ENCODE measurements around the gene ETFA. TPM values are rescaled to one million over a fixed set of nuclear protein-coding genes. Genes with fewer than 3 reads are reported as not detected.
"Not testable (repeated sequence)": the region's sequence is repeated elsewhere in the genome, so short reads cannot be mapped to it uniquely, and the experiment has no call there.

The ETFA gene
- polyA plus RNA-seq, 3 donors: 167 to 177 (median 173) TPM

GRCh38 chr15:76327191-76328105 is 16.2 kb upstream of the ETFA start:
- no peak for DNase-seq (ENCODE audit: low read depth in 3 of 3, low spot score in 2 of 3)

GRCh38 chr15:76325704-76326103 is 14.4 kb upstream of the ETFA start:
- DNase-seq (ENCODE audit: low read depth in 3 of 3, low spot score in 2 of 3): no peak

DNA sequence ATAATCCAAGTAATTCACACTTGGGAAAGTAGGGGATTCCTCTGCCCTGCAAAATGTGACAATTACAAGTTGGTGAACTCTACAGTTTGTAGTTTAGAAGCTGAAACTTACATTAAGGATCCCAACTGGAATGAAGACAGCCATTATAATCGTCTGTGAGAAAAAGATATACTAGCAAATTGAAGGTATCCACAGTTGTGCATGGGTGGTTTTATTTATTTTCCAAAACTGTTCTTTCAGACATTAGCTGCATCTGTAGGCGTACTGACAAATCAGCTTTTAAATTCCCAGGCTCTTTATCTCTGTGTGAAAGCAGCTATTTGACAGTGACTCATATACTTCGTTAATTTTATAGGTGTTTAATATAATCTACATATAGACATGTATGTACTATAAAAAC is 12.8 kb upstream of the ETFA start:
- no peak for DNase-seq (ENCODE audit: low read depth in 3 of 3, low spot score in 2 of 3)

DNA sequence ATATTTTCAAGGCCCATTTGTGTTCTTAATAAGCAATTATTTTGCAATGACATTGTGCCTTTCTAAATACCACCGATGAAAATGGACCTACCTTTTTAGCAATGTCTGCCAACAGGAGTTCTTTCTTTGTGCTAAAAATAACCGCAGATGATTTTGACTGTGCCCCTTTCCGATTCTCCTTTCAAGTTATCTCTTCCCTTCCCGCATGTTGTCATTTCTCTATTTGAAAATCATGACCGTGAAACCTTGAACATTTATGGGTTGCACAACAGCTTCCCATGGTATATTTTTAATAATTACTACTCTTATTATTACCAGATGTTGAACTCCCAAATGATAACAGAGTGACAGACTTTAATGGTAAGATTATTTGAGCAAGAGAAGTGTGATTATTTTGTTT is 10.3 kb upstream of the ETFA start:
- DNase-seq (ENCODE audit: low read depth in 3 of 3, low spot score in 2 of 3): no peak

DNA sequence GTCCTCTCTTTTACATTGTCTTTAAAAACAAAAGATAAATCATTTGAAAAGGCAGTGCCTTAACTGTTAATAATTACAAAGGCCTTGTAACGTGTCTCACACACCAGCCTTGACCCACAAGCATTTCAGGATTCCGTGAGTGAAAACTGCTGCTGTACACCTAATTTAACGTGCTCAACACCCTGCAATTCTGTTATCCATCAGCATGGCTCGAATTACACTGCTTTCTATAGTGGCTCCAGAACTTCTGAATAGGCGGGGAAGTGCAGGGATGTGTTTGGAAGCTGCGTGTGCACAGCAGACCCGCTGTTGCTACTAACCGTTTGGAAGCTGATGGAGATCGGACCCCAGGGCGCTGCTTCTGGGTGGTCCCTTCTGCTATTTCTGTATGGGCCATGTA is 9.9 kb upstream of the ETFA start:
- no peak for DNase-seq (ENCODE audit: low read depth in 3 of 3, low spot score in 2 of 3)

DNA sequence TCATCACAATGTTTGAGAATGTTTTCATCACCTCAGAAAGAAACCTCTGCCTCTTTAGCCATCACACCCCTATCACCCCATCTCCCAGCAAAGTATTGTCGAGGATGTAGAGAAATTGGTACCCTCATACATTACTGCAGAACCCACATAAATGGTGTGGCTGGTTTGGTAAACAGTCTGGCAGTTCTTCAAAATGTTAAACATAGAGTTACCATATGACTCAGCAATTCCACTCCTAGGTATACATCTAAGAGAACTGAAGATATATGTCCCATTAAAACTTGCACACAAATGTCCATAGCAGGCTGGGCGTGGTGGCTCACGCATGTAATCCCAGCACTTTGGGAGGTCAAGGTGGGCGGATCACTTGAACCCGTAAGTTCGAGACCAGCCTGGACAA is 8.7 kb upstream of the ETFA start:
- DNase-seq (ENCODE audit: low read depth in 3 of 3, low spot score in 2 of 3): no peak

GRCh38 chr15:76313731-76314130 is 2.5 kb upstream of the ETFA start:
- DNase-seq (ENCODE audit: low read depth in 3 of 3, low spot score in 2 of 3): no peak

DNA sequence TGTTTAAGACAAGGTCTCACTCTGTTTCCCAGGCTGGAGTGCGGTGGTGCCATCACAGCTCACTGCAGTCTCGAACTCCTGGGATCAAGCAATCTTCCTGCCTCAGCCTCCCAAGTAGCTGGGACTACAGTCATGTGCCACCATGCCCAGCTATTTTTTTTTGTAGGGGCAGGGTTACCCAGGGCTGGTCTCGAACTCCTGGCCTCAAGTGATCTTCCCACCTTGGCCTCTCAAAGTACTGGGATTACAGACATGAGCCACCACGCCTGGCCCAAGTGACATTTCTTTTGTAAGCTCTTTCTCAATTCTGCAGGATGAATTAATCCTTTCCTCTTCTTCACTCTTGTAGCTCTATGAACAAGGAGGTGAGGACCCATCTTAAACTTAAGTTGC is 1.9 kb upstream of the ETFA start:
- DNase-seq (ENCODE audit: low read depth in 3 of 3, low spot score in 2 of 3): not testable (repeated sequence)

GRCh38 chr15:76312540-76313174 is 1.4 kb upstream of the ETFA start:
- DNase-seq (ENCODE audit: low read depth in 3 of 3, low spot score in 2 of 3): no peak

DNA sequence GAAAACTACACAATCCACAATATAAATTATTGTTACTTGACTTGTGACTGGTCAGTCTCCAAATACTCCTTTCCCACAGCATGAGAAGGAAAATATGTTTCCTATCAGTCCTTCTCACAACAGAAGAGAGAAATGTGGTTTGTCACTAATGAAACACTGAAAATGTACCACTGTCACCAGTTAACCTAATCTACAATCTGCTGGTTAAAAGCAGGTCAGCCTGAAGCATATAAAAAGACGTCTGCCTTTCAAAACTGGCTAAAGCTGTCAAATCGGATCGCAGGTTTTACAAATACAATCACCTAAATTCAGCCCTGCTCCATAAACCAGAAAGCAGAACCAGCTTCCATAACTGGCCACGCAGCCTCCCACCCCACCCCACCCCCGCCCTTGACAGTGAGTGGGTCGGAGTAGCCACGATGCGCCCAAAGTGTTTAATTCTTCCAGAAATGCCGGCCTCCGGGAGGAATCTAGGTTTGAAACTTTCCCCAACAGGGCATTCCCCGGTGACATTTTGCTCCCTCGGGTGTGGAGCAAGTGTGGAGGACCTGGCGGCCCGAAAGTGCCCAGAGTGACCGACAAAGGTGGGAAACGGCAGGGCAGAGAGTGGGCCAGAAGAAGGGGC is 682 bp downstream of the ETFA start:
- DNase-seq (ENCODE audit: low read depth in 3 of 3, low spot score in 2 of 3): peak; percentile 13 to 35 (median 20)

DNA sequence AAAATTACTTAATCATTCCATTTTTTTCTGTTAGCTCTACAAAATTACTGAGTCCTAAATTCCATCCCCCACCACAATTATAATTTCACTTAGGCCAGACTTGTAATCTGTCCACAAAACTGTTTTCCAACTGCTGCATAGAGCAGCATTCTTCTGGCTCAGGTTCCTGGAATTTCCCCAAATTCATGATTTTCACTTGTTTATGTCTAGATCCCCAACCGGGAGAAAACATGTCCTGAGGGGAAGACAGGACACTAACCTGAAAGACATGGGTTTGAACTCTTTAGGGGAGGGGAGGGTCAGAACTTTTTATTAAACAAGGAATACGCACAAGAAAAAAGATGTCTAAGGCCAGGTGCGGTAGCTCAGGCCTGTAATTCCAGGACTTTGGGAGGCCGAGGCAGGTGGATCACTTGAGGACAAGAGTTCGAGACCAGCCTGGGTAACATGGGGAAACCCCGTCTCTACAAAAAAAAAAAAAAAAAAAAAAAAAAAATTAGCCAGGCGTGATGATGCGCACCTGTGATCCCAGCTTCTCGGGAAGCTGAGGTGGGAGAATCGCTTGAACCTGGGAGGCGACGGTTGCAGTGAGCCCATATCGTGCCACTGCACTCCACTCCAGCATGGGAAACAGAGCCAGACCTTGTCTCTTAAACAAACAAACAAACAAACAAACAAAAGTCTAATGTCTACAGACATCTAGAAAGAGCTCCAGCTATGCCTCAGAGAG is 1.5 kb downstream of the ETFA start:
- no peak for DNase-seq (ENCODE audit: low read depth in 3 of 3, low spot score in 2 of 3)

DNA sequence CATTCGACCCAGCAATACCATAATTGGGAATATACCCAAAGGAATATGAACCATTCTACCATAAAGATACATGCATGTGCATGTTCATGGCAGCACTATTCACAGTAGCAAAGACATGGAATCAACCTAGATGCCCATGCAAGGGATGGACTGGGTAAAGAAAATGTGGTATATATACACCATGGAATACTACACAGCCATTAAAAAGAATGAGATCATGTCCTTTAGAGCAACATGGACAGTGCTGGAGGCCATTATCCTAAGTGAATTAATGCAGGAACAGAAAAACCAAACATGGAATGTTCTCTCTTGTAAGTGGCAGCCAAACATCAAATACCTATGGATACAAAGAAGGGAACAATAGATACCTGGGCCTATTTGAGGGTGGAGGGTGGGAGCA is 7.4 kb downstream of the ETFA start:
- DNase-seq (ENCODE audit: low read depth in 3 of 3, low spot score in 2 of 3): no peak

DNA sequence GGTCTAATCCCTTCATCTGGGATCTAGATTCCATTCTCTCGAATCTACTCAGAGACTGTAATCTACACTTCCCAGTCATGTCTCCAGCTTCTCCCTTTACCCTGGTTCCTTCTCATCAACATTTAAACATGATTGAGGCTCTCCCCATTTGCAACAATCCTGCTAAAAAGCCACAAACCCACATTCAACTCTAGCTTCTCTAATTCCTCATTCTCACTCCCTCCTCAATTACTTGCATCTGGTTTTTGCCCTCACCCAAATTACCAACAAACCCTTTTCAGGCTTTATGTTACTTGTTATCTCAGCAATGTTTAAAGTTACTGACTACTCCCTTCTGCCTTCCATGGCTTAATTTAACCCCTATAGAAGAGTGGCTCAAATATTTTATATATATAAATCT is 11.5 kb downstream of the ETFA start:
- no peak for DNase-seq (ENCODE audit: low read depth in 3 of 3, low spot score in 2 of 3)

- DNase-seq (ENCODE audit: low read depth in 3 of 3, low spot score in 2 of 3): no peak
Measured at GRCh38 chr15:76298986-76299385, 12.3 kb downstream of the ETFA start.

DNA sequence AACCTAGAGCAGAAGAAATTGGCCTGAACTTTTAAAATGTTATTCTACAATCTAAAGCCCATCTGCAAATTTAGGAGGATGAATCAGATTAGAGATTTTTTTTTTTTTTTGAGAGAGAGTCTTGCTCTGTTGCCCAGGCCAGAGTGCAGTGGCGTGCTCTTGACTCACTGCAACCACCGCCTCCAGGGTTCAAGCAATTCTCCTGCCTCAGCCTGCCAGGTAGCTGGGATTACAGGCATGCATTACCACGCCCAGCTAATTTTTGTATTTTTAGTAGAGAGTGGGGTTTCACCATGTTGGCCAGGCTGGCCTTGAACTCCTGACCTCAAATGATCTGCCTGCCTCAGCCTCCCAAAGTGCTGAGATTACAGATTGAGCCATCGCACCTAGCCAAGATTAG is 13.3 kb downstream of the ETFA start:
- DNase-seq (ENCODE audit: low read depth in 3 of 3, low spot score in 2 of 3): not testable (repeated sequence)

- DNase-seq (ENCODE audit: low read depth in 3 of 3, low spot score in 2 of 3): no peak
Measured at GRCh38 chr15:76296849-76297248, 14.4 kb downstream of the ETFA start.

DNA sequence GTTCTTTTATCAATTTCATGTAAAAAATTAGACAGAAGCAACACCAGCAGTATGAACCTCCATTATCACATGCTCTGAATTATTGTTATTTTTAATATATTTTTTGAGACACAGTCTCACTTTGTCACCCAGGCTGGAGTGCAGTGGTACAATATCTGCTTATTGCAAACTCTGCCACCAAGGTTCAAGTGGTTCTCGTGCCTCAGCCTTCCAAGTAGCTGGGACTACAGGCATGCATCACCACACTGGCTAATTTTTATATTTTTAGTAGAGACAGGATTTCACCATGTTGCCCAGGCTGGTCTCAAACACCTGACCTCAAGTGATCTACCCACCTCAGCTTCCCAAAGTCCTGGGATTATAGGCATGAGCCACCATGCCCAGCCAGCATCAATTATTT is 16.8 kb downstream of the ETFA start:
- not testable (repeated sequence) for DNase-seq (ENCODE audit: low read depth in 3 of 3, low spot score in 2 of 3)

GRCh38 chr15:76293361-76293760 is 17.9 kb downstream of the ETFA start:
- DNase-seq (ENCODE audit: low read depth in 3 of 3, low spot score in 2 of 3): no peak

- DNase-seq (ENCODE audit: low read depth in 3 of 3, low spot score in 2 of 3): no peak
Measured at GRCh38 chr15:76289582-76289981, 21.7 kb downstream of the ETFA start.

DNA sequence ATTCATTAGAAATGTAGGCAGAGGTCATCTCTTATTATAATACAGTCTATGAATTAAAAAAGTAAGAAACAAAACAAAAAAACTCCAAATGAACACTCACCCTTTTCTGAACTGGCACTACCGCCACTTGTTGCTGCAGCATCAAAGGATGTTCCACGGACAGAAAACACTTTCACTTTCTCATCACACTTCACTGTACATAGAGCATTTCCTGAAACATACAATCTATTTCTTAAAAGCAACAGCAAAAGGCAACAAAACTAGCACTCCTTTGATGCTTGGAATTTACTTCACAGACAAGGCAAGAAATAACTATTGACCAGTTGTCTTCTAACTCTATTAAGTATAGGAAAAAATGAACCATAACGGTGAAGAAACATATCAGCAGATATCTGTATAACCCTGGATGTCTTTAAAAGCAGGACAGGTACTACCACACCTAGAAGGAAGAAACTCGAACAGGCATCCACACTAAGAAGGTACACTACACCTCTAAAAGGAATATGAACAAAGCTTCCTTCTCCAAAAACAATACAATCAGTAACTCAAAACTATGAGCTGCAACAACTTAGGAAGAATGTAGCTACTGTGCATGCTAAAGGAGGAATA is 24.9 kb downstream of the ETFA start:
- no peak for DNase-seq (ENCODE audit: low read depth in 3 of 3, low spot score in 2 of 3)

All from right renal cortex interstitium (tissue), 3 donors.